Calu3 (cell line): ENCODE results near the gene FAM20C. TPM values are rescaled to one million over a fixed set of nuclear protein-coding genes. Genes with fewer than 3 reads are reported as not detected.
A peak's percentile ranks its signal among the peaks of the same experiment; 100 is the strongest.

ENCODE experiments used
- BruUV-seq: library from RNA; stranded (reverse); fragments of 400-500 nt; replicated peaks from 2 replicates; lab custom pipeline; 2021; lab: Mats Ljungman, UMichigan
- CTCF ChIA-PET: fragments of 300-600 bp; sonication (Branson Sonifier 250); formaldehyde crosslinking; loops from one replicate; lab custom pipeline; 2022; ENCODE audit warnings: antibody characterized with exemption; lab: Charles Lee
- DNase-seq: peaks from one replicate; pipeline ENCODE4 v3.0.0; 2022
- H3K27ac Mint-ChIP-seq: one replicate; pipeline ENCODE4 v1.8.0; 2022; ENCODE audit warnings: mixed read lengths; ENCODE audit not compliant: unreplicated experiment
- H3K27me3 Mint-ChIP-seq: one replicate; pipeline ENCODE4 v1.8.0; 2022; ENCODE audit warnings: mixed read lengths; ENCODE audit not compliant: unreplicated experiment
- H3K36me3 Mint-ChIP-seq: one replicate; pipeline ENCODE4 v1.8.0; 2022; ENCODE audit warnings: mild to moderate bottlenecking, moderate library complexity, mixed read lengths; ENCODE audit not compliant: insufficient read depth, unreplicated experiment
- H3K4me1 Mint-ChIP-seq: one replicate; pipeline ENCODE4 v1.8.0; 2022; ENCODE audit warnings: mild to moderate bottlenecking, low read depth, mixed read lengths; ENCODE audit not compliant: unreplicated experiment
- H3K4me3 Mint-ChIP-seq: one replicate; pipeline ENCODE4 v1.8.0; 2022; ENCODE audit warnings: mild to moderate bottlenecking, low read depth, moderate library complexity, mixed read lengths; ENCODE audit not compliant: unreplicated experiment
- H3K9me3 Mint-ChIP-seq: one replicate; pipeline ENCODE4 v1.8.0; 2022; ENCODE audit warnings: low read depth, mixed read lengths; ENCODE audit not compliant: unreplicated experiment
- CTCF ChIP-seq: fragments of 200-600 bp; IDR thresholded peaks from one replicate; pipeline ENCODE4 v1.8.0; 2022; ENCODE audit warnings: antibody characterized with exemption; ENCODE audit not compliant: unreplicated experiment
- intact Hi-C: fragments of 100-400 bp; cut with micrococcal nuclease; formaldehyde crosslinking; loops from one replicate; pipeline ENCODE4 v1.10.0; 2022; ENCODE audit not compliant: unreplicated experiment
- total RNA-seq: library from RNA; stranded (reverse); gene quantifications from 2 replicates; pipeline ENCODE4 v1.2.3, GENCODE V29; 2022

The FAM20C gene
- total RNA-seq, 1 experiment from 2014 or later = 9.1 TPM

- H3K27me3 Mint-ChIP-seq = peaks cover 87% of the 10 kb centered on the region
- BruUV-seq = no TSS peak
- H3K9me3 Mint-ChIP-seq = no peaks in the 10 kb centered on the region
- no peak overlapping the region for H3K4me3 Mint-ChIP-seq
- CTCF ChIA-PET = interaction anchor here (1.2 kb wide), 1 partner anchor 17 kb away, joined by 3 read pairs; no protein-coding TSS in a partner anchor
- peaks cover 8% of the 10 kb centered on the region for H3K4me1 Mint-ChIP-seq
- intact Hi-C loops = no loop called here
- no peak overlapping the region for H3K27ac Mint-ChIP-seq
- no peak for DNase-seq
- TF ChIP-seq CTCF = no peak
- peaks cover 7% of the 10 kb centered on the region for H3K36me3 Mint-ChIP-seq
Measured at GRCh38 chr7:197413-198335, 5.3 kb downstream of the FAM20C start.

DNA sequence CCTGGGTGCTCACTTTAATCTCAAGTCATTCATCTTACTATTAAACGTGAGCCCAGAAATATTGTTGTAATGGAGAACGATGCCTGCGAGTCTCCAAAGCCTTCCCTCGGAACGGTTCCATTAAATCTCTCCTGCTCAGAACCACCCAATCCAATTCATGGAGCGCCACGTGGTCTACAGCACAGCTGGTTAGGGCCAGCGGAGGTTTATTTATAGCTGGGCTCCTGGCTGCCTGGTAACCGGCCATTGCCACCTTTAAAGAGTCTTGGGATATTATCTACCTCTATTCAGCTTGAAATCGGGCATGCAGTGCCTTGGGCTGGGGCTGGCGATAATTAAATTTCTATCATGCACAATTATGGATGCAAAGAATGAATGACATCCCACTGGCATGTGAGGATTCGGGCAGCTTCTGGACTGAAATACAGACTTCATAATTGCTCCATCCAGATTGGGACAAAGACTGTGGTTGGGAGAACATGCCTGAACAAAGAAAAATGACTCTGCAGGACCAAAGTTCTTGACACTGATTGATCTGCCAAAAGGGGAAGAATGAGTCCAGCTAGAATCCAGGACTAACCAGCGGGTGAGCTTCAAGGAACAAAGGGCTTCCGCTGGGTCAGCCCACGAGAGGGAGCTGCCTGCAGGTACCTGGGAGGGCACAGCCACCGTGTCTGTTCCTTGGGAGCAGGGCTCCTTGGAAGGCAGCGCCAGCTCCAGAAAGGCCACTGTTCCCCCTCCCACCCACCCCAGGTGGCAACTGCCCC, 7.3 kb downstream of the FAM20C start:
- intact Hi-C loops = no loop called here
- no peaks in the 10 kb centered on the region for H3K4me1 Mint-ChIP-seq
- no peak for DNase-seq
- H3K9me3 Mint-ChIP-seq = no peaks in the 10 kb centered on the region
- H3K36me3 Mint-ChIP-seq = peaks cover 4% of the 10 kb centered on the region
- no peak overlapping the region for H3K4me3 Mint-ChIP-seq
- TF ChIP-seq CTCF = no peak
- CTCF ChIA-PET = interaction anchor here (1.7 kb wide), 1 partner anchor 136 kb away, joined by 6 read pairs; no protein-coding TSS in a partner anchor
- no TSS peak for BruUV-seq
- H3K27me3 Mint-ChIP-seq = peaks cover 74% of the 10 kb centered on the region
- no peak overlapping the region for H3K27ac Mint-ChIP-seq

DNA sequence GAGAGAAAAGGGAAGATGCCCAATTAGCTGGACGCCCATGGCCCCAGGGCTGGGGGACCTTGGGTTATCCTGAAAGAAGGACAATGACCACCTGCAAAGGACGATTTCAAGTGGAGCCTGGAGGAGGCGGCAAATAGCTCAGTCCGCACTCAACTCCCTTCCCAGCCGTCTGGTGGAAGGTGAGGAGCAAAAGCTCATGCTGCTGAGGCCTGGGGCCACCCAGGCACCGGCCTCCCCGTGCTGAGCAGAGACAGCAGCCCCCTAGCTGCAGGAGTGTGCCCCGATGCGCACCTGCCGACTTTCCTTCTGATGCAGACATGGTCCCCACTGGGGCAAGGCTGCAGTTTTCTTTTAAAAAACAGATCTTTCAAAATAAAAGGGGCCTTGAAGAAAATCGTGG, 7.9 kb downstream of the FAM20C start:
- intact Hi-C loops = no loop called here
- no TSS peak for BruUV-seq
- CTCF ChIA-PET = interaction anchor here (0.8 to 1.7 kb wide), 2 partner anchors 16 to 136 kb away, joined by 3 to 6 read pairs; no protein-coding TSS in a partner anchor
- DNase-seq = no peak
- Mint-ChIP-seq H3K9me3 (no peaks in the 10 kb centered on the region), H3K27ac (no peak overlapping the region), H3K36me3 (peaks cover 4% of the 10 kb centered on the region), H3K4me1 (no peaks in the 10 kb centered on the region), H3K27me3 (peaks cover 68% of the 10 kb centered on the region), H3K4me3 (no peak overlapping the region)
- TF ChIP-seq CTCF = no peak

DNA sequence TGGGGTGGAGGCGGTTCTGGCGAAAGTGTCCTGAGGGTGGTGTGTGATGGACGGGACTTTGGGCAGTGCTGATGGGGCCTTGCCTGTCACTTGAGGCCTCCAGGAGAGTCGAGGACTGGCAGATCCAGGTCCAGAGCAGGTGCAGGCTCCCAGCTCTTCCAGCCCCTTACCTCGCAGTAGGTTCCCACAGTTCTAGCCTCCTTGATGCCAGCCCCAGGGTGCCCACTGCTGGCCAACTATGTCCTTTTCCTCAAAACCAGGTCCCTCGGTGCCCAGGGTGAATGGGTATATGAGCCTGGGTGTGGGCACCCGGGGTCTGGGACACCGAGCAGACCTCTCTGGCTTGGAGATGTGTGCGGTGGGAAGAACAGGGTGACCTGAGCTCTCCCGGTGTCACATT, 8.3 kb downstream of the FAM20C start:
- intact Hi-C loops = no loop called here
- H3K27ac Mint-ChIP-seq = no peak overlapping the region
- BruUV-seq = no TSS peak
- peak; percentile 31 for TF ChIP-seq CTCF
- DNase-seq = no peak
- no peak overlapping the region for H3K4me3 Mint-ChIP-seq
- no peaks in the 10 kb centered on the region for H3K9me3 Mint-ChIP-seq
- no peaks in the 10 kb centered on the region for H3K4me1 Mint-ChIP-seq
- peaks cover 7% of the 10 kb centered on the region for H3K36me3 Mint-ChIP-seq
- CTCF ChIA-PET = interaction anchor here (0.8 to 1.7 kb wide), 2 partner anchors 16 to 137 kb away, joined by 3 to 6 read pairs; no protein-coding TSS in a partner anchor
- peaks cover 64% of the 10 kb centered on the region for H3K27me3 Mint-ChIP-seq
